GM21528 (cell line): ENCODE data around the gene C1orf198.

Source experiments
- ATAC-seq: cut with Tn5 transposase; IDR thresholded peaks from one replicate; pipeline ENCODE4 v1.9.1; 2021; ENCODE audit warnings: mild to moderate bottlenecking, moderate library complexity; ENCODE audit not compliant: unreplicated experiment, low FRiP score

Gene C1orf198

DNA sequence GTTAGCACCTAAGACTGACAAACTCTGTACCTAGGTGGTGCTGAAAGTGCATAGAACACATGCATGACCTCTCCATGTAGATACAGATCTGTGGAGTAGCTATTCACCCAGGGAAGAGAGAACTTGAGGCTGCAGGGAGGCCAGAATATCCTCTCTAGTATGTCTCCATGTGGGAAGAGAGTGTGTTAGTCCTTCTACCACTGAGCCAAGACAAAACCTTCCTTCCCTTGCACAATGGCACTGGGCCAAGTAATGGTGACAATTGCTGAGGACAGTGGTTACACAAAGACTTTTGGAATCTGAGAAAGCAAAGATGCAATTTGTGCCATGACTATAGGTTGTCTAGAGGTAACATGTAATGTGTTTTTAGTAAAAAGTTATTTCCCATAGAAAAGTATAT, 52.3 kb downstream of the C1orf198 start:
- ATAC-seq: no peak

DNA sequence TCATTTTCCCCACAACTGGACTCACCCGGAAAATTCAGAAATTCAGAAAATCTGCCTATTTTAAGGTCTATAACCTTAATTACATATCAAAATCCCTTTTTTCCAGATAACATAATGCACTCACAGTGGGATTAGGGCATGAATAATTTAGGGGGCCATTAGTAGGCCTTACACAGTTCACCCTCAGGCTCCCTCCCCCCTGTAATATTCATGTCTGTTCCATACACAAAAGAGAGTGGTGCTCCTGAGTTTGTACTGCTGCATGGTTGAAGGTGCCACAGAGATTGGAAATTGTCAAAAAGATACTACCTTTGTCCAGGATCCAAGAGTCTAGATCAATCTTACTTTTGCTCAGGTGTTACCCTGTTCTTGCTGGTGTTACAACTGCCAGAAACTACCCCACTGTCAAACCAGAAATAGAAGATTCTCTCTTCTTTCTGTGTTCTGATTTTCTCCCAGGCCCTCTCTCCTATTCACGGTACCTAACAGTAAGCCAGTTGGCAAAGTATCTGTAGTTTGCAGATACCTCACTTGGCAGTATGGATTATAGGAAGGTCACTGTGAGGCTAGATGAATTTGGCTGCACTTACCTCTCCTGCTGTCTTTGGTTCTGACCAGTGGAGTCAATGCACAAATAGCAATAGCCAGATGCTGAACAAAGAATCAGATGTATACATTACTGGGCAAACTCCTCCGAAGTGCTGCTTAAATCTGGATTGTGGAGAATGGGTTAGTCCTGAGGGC, 53.2 kb downstream of the C1orf198 start:
- no peak for ATAC-seq

DNA sequence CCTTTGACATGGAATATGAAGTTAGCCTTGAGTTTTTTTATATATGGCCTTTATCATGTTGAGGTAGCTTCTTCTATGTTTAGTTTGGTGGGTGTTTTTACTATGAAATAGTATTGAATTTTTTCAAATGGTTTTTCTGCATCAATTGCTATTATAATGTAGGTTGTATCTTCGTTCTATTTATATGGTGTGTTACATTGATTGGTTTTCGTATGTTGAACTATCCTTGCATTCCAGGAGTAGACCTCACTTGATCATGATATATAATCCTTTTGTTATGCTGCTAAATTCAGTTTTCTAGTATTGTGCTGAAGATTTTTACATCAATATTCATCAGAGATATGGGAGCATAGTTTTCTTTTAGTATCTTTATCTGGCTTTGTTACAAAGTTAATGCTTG, 55.8 kb downstream of the C1orf198 start:
- ATAC-seq: no peak

DNA sequence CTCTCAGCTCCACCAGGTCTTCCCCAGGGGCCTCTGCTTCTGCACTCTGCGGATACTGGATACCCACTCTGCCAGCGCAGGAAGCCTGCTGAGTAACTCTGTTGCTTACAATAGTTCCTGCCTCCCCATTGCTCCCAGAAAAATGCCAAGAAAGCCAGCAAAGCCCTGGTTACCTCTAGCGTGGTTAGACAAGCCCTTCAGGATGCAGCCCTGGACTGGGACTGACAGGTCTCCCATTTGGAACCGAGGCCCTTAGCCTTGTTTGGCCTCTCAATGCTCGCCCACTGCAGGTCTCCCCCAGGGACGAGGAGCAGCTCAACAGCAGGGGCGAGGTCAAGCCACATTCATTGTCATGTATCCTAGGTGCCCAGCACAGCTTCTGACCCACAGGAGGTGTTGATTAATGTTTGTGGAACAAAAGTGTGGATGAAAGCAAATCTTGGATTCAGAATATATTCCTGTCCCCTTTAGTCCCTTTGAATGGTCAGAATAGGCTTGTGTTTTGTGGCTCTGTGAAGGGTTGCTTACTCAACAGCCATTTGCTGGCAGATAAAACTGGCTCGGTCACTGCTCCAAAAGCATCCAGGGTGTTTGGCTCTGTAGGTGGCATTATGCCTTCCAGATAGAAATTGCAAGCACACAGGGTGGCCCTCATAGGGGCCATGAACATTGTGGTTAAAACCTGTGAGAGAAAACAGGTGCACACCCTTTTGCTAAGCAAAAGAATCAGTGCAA, 58.9 kb downstream of the C1orf198 start:
- ATAC-seq: no peak

DNA sequence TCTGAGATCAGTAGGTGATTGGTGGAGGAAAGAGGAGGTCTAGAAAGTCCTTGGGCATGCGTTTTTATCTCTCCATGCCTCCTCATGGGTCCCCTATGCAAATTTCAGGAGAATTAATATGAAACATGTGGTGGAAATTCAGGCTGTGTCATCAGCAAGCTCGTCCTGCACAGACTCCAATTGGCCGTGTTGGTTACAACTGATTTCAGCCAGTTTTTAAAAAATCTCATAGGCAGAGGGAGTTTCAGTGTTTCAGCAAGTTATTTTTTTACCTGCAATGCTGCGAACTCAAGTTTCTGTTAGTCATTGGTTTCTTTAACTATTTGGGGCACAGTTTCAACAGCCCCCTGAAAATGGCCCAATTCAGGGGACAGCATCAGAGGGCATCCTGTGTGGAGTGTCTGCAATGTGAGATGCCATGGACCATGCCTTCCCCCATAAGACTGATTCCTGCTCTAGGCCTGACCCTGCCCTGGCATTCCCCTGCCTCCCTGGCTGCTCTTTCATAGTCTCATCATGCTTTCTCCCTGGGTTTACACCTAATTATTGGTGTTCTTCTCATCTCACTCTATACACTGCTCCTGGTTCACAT, 59.9 kb downstream of the C1orf198 start:
- ATAC-seq: no peak

DNA sequence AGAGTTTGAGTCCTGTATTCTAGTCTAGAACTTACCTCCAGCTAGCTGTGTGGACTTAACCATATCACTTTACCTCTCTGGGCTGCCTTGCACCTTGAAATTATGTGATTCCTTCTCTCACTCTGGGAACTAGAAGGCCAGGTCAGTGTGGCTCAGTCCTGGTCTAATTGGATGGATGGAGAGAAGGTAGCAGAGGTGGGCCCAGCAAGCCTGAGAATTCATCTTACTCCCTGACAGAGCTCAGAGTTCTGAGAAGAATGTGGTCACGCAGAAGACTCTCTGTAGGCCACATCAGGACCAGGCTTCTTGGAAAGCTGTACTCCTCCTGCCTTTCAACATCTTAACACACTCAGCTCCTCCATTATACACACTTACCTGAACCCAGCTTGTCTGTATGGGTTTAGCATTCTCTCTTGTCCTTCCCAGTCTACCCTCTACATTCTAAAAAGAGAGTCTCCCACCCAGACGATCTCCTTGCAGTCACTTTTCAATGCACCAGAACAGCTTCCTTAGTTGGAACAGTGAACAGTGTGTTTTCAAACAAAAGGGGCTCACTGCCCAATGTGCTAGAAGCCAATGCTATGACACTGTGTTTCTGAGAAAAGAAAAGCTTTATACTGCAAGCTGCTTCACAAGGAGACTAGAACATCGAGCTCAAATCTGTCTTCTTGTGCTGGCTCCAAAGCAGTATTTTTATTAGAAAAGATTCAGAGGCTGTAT, 60.6 kb downstream of the C1orf198 start:
- ATAC-seq: no peak

DNA sequence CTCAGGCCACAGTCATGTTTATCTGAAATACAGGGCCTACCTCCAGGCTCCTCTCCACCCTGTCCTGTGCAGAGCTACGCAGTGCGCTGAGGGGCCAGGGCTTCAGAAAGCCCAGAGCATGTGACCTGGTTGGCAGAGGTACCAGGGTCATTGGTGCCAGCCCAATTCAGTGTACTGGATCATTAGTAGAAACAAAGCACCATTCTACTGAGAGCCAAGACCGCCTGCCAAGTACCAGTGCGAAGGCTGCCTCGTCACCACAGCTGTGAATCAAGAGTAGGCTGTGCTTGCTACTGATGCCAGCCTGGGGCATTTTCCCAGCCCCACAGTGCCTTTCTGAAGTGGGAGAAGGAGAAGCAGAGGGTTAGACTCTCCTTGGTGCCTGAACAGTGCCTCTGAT, 61.3 kb downstream of the C1orf198 start:
- no peak for ATAC-seq

DNA sequence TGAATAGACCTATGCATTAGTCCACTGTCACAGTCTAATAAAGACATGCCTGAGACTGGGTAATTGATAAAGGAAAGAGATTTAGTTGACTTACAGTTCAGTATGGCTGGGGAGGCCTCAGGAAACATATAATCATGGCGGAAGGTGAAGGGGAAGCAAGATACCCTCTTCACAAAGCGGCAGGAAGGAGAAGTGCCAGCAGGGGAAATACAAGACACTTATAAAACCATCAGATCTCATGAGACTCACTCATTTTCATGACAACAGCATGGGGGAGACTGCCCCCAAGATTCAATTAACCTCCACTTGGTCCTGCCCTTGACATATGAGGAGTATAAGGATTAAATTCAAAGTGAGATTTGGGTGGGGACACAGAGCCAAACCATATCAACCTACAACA, 61.8 kb downstream of the C1orf198 start:
- ATAC-seq: no peak

DNA sequence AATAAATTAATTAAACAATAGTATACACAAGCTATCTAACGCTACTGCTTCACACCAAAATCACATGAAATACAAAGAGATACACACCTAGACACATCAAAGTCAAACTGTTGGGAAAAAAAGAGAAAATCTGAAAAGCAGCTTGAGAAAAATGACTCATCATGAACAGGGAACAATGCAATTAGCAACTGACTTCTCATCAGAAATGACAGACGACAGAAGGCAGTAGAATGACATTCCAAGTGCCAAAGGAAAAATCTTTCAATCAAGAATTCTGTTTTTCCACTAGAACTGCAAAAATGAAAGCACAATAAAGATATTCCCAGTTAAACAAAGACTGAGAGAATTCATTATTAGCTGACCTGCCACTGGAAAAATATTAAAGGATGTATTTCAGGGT, 63.9 kb downstream of the C1orf198 start:
- ATAC-seq: no peak

DNA sequence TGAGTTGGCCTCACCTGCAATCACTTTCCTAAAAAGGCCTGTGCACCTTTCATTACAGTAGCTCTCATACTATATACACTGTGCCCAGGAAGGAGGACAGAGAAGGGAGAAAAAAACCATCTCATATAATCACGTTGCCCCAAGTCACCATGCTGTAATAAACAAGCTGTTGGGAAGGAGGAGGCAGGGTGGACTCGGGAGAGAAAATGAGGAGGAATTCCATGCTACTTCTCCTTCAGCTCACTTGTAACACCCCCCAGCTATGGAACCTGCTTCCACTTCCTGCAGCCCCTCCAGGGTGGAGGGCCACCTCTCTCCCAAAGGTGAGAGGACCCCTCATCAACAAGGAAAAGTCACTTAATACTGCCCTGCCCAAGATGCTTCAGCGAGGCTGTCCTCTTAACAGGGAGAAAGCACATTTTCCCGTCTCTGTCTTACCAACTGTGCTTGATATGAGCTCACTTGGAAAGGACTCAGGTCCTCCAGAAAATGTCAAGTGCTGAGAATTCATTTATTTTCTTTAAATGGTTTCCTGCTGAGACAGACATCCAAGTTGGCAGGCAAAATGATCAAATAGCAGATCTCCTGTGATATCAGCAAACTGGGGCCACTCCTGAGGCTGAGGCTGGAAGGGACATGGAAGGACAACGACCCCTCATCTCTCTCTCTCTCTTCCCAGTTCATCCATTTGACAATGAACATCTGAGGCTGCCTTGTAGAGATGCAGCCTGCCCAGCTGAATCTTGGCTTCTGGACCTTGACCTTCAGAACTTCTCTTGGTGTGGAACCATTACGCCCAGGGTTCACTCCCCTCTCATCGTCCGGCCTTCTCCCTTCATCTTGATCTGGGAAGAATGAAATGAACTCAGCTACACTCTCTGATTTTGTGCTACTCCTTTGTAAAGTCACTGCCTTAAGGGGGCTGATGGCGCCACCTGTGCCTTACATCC, 67.2 kb downstream of the C1orf198 start:
- no peak for ATAC-seq

DNA sequence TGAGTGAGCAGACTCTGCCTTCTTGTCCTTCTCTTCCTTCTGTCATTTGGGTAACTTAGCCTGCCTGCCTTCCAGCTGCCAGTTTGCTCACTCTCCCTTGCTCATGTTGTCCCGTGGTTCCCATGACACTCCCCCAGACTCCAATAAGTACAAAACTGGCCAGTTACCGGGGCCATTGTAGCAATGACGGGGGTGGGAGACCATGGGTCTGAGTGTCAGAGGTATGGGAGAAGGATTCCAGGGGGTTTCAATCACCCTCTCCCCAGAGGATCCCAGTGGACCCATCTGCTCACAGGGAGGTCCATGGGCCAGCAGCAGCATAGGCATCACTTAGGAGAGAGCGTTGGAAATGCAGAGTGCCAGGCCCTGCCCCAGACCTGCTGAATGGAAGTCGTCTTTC, 69.8 kb downstream of the C1orf198 start:
- ATAC-seq: no peak

DNA sequence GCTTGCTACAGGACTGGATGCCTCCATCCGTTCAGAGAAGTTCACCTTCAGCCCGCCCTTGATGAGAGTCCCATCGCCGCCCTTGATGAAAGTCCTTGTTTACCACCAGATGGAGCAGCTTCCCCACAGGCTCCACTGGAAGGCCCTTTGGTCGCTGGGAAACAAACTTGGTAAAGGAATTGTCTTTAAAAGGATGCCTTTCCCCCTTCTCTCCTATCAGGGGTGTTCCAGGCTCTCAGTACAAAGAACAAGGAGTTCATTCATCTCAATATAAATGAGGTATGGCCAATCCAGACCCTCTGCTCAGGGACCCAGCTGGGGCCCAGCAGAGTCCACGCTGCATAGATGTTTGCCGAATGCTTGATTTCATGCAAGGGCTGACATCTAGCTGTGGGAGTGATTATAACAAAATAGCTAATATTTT, 70.4 kb downstream of the C1orf198 start:
- no peak for ATAC-seq

DNA sequence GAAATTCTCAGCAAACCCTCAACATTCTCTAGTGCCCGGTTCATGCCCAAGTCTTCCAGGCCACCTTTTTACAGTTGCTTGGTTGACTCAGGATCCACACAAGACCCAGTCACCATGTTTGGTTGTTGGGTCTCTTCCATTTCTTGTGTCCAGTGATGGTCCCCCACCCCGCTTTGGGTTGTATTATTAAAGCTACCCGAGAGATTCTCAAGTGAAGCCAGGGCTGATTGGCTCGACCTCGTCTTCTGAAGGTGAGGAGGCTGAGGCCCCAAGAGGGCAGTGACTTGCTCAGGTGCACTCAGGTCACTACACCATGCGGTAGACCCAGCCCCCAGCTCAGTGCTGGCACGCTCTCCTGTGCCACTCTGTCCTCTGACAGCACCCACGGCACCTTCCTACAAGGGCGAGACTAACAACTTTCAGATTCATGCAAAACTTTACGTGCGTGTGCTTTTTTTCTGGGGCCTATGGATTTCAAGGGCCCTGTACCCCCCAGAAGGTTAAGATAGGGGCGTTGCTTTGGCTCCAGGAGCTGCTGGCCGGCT, 70.9 kb downstream of the C1orf198 start:
- ATAC-seq: no peak

DNA sequence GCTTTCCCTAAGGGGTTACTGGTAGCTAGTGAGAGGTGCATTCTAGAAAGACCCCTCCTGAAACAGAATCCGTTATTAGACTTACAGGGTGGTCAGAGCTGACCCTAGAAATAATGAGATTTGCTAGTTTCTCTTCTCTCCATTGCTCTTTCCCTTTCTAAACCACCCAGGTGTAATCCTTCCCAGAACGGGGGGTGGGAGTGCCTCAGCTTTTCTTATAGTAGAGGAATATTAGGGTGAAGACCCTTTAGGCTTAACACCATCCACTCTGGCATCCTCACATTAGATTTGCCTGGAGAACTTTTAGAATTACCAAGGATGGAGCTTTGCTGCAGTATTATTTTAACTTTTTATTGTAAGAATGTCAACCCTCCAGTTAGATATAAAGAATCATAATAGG, 71.7 kb downstream of the C1orf198 start:
- ATAC-seq: no peak

DNA sequence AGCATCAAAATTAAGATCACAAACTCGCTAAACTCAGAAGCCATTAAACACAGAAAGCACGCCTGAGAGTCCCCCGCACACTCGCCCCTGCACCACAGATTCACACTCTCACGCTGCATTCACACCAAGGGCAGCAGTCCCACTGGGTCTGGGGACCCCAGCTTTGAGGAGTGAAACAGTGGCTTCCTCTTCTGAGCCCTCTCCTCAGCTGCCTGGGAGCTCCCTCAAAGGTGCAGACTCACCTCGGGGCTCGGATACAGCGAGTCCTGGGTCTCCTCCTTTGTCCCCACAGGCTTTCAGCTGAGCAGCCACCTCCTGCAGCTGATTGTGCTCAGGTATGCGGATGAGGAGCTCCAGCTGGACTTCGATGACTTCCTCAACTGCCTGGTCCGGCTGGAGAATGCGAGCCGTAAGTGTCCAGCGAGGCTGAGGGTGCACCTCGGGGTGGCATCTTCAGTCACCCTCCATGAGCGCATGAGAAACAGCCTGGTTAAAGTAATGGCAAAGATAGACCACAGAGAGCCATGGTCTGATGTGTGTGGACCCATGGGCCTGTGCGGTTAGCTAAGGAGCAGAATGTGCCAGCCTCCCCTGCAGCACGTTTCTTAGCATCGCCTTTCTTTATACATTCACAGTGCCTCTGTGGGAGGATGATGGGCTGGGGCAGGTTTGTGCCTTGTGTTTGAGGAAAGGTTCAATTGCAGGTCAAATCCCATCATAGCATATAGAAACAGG, 73.3 kb downstream of the C1orf198 start:
- no peak for ATAC-seq

DNA sequence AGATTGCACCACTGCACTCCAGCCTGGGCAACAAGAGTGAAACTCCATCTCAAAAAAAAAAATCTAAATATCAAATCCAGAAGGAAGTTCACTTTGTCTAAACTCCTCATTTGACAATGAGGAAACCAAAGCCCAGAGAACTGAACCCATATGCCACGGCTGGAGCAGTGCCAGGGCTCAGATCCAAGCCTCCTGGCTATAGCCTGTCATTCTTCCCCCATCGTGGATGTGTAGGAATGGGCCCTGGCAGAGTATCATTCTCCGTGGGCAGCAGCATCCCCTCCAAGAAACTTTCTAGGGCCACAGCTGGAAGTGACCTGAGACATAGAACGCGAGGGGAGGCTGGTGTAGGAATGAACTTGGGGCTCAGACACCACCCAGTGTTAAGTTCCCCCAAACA, 73.9 kb downstream of the C1orf198 start:
- no peak for ATAC-seq

DNA sequence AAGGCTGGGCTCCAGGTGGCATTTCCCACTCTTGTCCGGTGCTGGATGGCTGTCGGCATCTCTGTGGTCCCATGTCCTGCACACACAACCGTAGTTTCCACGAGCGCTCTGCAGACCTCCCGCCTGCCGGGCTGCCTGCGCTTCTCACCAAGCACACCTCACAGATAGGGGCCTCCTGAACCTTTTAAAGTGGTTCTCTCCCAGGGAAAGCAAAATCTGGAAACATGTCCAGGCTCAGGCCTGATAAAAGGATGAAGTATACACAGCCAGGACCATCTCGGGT, 74.9 kb downstream of the C1orf198 start:
- no peak for ATAC-seq

DNA sequence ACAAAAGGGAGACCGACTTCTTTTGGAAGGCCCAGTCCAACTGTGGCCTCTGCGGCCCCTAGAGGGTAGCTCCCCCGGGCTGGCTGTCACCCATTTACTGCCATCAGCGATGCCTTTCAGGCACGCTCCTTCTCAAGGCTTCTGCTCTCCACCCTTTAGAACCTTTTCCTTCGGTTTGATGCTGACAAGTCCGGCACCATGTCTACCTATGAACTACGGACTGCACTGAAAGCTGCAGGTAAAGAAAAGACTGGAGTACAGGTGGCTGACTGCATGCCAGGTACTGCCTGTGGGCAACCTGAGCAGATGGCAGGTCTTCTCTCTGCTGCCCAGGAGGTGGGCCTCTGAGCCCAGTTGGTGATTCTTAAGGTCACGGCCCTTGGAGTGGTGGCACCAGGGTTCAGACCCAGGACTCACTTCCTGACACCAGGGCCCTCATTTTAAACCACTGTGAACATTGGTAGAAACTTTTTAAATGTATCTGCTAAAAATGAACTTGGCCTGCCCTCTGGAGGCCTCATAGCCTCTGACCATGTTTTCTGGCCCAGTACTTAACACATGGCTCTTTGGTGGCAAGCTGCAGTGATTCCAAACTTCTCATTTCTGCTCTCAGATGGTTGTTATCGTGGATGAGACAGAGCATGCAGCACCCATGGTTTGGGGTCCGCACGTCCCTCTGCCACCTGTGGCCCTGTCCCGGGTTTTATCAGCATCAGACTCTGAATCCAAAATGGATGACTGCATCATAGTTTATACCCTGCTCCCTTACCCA, 75.4 kb downstream of the C1orf198 start:
- ATAC-seq: no peak
